Eye (tissue), 1 donor: ENCODE data around the gene S100A7.
"Not testable (repeated sequence)": the region's sequence is repeated elsewhere in the genome, so short reads cannot be mapped to it uniquely, and the experiment has no call there.

Experiments
- DNase-seq: peaks from one replicate; pipeline ENCODE4 v3.0.0-alpha.2; 2015

S100A7 gene

DNA sequence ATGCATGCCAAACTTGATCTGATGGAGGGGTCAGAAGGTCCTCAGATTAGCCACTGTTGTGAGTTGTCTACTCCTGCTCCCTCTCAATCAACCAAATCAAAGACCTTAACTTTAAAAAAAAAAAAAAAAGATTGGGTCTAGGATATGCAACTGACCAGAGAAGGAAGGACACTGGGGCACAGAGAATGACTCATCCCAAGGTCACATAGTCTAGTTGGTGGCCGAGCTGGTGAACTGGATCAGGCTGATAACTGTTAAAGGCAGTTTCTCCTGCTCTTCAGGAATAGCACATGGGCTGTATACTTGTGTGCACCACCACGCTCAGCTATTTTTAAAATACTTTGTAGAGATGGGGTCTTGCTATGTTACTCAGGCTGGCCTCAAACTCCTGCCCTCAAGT is 14.8 kb upstream of the S100A7 start:
- DNase-seq: no peak

GRCh38 chr1:153474347-153474746 is 13.9 kb upstream of the S100A7 start:
- DNase-seq: no peak

DNA sequence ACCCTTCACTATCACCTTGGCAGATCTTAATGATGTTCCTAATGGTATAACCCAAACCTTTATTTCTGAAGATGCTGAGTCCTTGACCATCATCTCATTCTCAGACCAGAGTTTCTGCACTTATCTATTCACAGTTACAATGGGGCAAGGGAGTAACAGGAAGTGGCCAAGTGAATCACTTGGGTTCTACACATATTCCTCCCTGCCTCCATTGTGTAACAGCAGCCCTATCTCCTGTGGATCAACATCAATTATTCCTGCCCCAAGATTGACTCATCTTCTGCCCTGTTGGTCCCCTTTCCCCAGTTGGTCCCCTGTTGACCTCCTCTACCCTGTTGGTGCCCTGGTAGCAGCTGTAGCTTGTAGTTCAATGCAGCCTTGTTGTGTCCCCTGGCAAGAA is 10.3 kb upstream of the S100A7 start:
- DNase-seq: no peak

- DNase-seq: no peak
Measured at GRCh38 chr1:153466908-153467307, 6.5 kb upstream of the S100A7 start.

DNA sequence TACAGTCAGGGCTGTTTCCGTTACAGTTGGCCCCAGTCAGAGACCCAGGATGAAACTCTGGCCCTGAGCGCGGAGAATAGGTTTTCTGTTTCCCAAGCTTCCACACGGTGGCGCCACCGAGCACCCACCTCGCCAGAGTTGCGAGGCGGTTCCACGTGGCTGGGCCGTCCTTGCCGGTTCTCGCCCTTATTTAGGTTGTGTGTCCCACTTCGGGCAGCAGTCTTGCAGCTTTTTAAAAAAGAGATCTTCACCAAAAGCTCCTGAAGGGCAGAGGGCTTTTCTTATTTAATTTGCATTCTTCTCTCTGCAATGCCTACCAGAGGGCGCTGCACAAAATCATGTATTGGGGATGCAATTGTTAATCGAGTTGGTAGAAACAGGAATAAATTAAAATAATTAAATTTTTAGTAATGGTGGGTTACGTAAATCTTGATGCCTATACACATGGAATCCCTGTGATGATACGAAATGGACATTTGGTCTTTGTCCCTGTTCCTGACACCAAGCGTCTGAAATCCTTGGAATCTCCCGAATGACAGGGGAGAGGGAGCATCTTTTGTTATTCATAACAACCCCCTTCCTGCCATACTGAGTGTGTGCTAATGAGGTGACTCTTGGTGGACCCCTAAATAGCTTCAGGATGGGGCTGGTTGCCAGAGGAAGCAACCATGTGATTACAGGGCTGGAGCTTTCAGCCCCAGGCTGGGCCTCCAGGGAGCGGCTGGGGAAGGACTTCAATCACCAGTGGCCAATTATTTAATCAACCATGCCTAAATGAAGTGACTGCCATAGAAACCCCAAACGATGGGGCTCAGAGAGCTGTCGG is 5.6 kb upstream of the S100A7 start:
- peak; percentile 79 for DNase-seq

GRCh38 chr1:153462741-153463140 is 2.3 kb upstream of the S100A7 start:
- not testable (repeated sequence) for DNase-seq

- DNase-seq: no peak
Measured at GRCh38 chr1:153459655-153460054, 796 bp downstream of the S100A7 start.

- DNase-seq: no peak
Measured at GRCh38 chr1:153456396-153456795, 4.1 kb downstream of the S100A7 start.

DNA sequence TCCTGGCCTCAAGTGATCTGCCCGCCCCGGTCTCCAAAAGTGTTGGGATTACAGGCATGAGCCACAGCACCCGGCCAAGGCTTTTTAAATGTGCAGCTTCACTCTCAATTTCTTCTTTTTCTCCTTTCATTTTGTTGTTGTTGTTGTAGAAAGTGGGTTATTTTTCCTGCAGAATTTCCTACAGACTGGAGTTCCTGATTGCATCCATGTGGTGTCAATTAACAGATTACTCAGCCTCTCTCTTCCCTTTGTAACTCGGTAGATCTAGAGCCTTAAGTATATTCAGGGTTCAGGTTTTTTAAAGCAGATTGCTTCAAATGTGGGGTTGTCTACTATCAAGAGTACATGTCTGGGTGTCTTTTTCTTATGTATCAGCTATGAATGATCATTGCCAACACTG is 11.6 kb downstream of the S100A7 start:
- DNase-seq: not testable (repeated sequence)

GRCh38 chr1:153447498-153448170 is 12.8 kb downstream of the S100A7 start:
- DNase-seq: no peak

GRCh38 chr1:153444078-153444477 is 16.4 kb downstream of the S100A7 start:
- no peak for DNase-seq

- DNase-seq: no peak
Measured at GRCh38 chr1:153443486-153443885, 17.0 kb downstream of the S100A7 start.

- no peak for DNase-seq
Measured at GRCh38 chr1:153441238-153441755, 19.2 kb downstream of the S100A7 start.

DNA sequence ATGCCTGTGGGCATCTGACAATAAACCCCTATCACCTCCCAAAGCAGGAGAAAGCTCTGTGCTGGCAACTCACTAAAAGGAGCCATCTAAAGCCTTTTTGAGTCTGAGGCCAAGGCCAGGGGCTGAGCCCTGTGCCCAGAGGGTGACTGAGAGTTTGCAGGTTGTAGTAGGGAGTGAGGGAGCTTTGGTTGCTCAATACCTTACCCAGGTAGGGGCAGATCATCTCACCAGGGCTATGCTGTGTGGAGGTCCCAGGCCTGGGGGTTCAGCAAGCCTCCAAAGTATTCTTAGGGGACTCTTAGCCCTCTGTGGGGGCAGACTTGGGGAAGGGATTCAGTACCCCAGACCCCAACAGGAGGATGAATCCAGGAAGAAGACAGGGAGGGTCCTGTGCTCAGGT is 21.2 kb downstream of the S100A7 start:
- no peak for DNase-seq

- no peak for DNase-seq
Measured at GRCh38 chr1:153438599-153438998, 21.9 kb downstream of the S100A7 start.

- DNase-seq: no peak
Measured at GRCh38 chr1:153437236-153437635, 23.2 kb downstream of the S100A7 start.

GRCh38 chr1:153434746-153435455 is 25.6 kb downstream of the S100A7 start:
- no peak for DNase-seq

DNA sequence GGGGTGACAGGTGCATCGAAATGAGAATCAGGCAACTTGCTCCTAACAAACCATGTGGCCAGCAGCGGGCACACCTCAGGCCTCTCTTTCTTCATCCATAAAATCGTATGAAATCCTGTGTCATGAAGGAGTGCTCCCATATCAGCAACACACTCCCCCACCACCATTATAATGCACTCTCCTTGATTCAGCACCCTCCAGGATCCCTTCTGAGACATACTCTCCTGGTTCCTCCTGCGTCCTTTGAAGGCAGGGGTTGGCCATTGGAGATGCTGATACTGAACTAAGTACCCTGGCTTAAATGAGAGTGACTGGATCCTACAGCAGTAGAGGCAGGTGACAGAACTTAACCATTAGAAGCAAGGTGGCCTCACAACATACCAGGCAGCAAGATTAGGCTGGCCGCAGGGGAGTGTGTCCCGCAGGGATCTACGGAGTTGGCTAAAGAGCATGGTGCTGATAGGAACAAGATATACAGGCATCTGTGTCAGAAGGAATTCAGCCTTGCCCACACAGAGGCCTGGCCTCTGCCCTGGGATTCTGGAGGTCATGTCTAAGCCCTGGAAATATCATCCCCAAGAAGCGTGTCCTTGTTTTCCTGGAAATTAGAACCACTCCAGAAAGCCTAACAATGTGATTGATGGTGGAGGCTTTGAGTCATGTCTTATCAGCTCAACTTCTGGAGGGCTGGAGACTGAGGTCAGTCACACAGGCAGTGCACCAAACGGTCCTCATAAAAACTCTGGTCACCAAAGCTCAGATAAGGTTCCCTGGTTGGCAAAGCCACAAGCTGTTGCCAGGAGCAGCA is 27.4 kb downstream of the S100A7 start:
- no peak for DNase-seq

DNA sequence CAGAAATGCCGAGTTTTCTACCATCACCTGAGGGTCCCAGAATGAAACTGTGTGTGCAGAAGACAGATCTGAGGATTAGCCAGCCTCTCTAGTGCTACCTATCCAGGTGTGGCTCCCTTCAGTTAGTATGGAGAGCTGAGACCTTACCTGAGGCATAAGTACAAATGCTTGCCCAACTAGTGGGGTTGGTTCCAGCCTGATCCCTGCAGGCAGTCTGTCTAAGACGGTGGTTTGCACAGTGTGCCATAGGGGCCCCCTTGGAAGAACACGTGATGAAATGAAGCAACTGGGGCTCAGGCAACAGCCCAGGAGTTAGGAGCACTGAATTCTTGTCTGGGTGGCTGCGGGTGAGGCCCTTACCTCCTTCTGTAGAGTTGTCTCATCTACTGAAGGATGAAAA is 28.5 kb downstream of the S100A7 start:
- no peak for DNase-seq

DNA sequence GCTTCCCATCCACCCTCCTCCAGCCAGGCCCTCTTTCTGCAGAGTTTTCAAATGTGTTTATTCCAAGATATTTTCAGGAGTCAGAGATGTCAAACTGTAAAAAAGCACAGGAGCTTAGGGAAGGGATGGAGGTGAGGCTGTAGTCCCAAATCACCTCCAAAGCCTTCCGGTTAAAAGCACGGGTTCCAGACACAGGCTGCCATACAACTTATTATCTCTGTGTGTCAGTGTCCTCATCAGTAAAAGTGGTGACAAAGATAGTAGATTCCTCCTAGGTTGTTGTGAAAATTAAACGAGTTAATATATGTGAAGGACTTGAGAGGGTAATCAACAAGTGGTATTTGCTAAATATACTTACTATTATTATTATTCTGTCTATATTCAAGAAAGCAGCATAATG is 29.0 kb downstream of the S100A7 start:
- no peak for DNase-seq

- DNase-seq: no peak
Measured at GRCh38 chr1:153431002-153431401, 29.4 kb downstream of the S100A7 start.

DNA sequence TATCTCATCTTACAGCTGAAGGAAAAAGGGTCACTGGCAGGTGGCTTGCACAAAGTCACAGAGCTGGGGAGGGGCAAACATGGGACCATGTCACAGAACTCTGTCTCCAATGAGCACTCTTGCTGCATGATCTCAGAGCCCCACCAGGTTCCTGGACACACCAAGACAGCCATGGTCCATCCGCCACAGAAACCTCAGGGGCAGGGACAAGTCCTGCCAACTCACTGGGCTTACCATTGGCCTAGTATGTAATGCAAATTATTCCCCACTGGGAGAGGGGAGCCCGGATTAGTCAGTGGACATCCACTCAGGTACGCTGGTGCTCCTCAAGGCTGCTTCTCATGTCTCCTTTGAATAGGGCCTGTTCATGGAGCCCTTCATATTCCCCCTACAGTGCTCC is 29.9 kb downstream of the S100A7 start:
- no peak for DNase-seq

GRCh38 chr1:153430166-153430553 is 30.3 kb downstream of the S100A7 start:
- DNase-seq: no peak
